Pancreas (tissue), 10 donors: ENCODE results near the gene DACT3. TPM values are rescaled to one million over a fixed set of nuclear protein-coding genes. Genes with fewer than 3 reads are reported as not detected.

ENCODE experiments used
- ATAC-seq, 4 donors: fragments of 200-7000 bp; cut with Tn5 transposase; one replicate each; pipeline versions ENCODE4 v1.8.0 to v1.9.1; 2020; ENCODE audit warnings: mild to moderate bottlenecking in 4 of 4, moderate library complexity in 4 of 4
- DNase-seq, 6 donors: peaks; one replicate each; pipeline ENCODE4 v3.0.0-alpha.2; 2020
- FAIRE-seq: peaks from 2 replicates; lab custom pipeline; 2012; peaks lifted over from hg19 to GRCh38; lab: Jason Lieb, UNC
- H3K27ac ChIP-seq, 4 donors: fragments of 200-600 bp; sonication (generic); 1 replicate in 3 of 4; 2 replicates in 1 of 4; pipeline versions ENCODE4 v1.5.0 to v1.8.0; 2020
- H3K27me3 ChIP-seq, 4 donors: fragments of 200-600 bp; one replicate each; pipeline ENCODE4 v1.8.0; 2021
- H3K36me3 ChIP-seq, 3 donors: fragments of 200-600 bp; sonication (generic) in 1 of 3; one replicate each; pipeline versions ENCODE4 v1.5.0 to v1.8.0; 2020 to 2021
- H3K4me1 ChIP-seq, 3 donors: fragments of 200-600 bp; one replicate each; pipeline ENCODE4 v1.8.0; 2021
- H3K4me3 ChIP-seq, 4 donors: fragments of 200-600 bp; sonication (generic) in 2 of 4; one replicate each; pipeline versions ENCODE4 v1.5.0 to v1.8.0; 2020 to 2021
- H3K9me3 ChIP-seq, 4 donors: fragments of 200-600 bp; one replicate each; pipeline ENCODE4 v1.8.0; 2021
- CTCF ChIP-seq, 4 donors: fragments of 200-600 bp; sonication (generic) in 3 of 4; IDR thresholded peaks; one replicate each; pipeline versions ENCODE4 v1.5.0 to v1.8.0; 2021; ENCODE audit warnings: antibody characterized with exemption in 4 of 4
- WGBS, 2 donors: extraction: QIAGEN DNeasy Blood & Tissue Kit; methylation state at CpG; one replicate each; pipeline ENCODE4 v1.1.7; 2013; 5-methylcytosine and 5-hydroxymethylcytosine counted together
- intact Hi-C, 3 donors: fragments of 100-400 bp; cut with DNase I; formaldehyde crosslinking; loops; one replicate each; pipeline versions ENCODE4 v1.11.1 to v1.14.2; 2022
- polyA plus RNA-seq, 2 donors: library from polyadenylated mRNA; stranded (reverse); fragments of 200-250 nt; gene quantifications; one replicate each; pipeline ENCODE4 v1.2.3, GENCODE V29; 2013
- total RNA-seq, 6 donors: library from RNA; stranded (reverse); fragmentation: NEBNext Ultra II Directional in 4 of 6; extraction: Animal tissue kit (Norgen Biotek cat#: 25700) in 4 of 6; gene quantifications; one replicate each; pipeline versions ENCODE4 v1.2.1 to v1.2.4, GENCODE V29; 2021 to 2023
- donor health status: healthy with polysubstance abuse.
- donor health status: DM: no; HTN: no; CAD: no; lungs with moderate emphysema.
- donor health status: DM: no; HTN: no; CAD: no.
- donor health status: control.
- donor health status: control.
- donor health status: Bipolar disorder and iron deficiency.
- donor health status: DM: yes; HTN: yes; CAD: no.
- donor health status: DM: no; HTN: no; CAD: no.
- donor health status: DM: no; HTN: no; CAD: no.
- donor health status: DM: yes; HTN: yes; CAD: no.

DACT3 gene
- total and polyA plus RNA-seq, 8 donors = 0.24 to 1.7 (median 0.71) TPM

GRCh38 chr19:46670813-46671212 is 9.8 kb upstream of the DACT3 start:
- no peak overlapping the region for H3K4me3 ChIP-seq
- H3K36me3 ChIP-seq = peaks cover 0 to 7% (median 4%) of the 10 kb centered on the region in 3 donors
- ATAC-seq = no peak
- TF ChIP-seq CTCF (IDR thresholded peaks at IDR 0.05) = no peak
- no peak for FAIRE-seq
- H3K27me3 ChIP-seq = no peaks in the 10 kb centered on the region
- intact Hi-C loops = no loop called here
- no peaks in the 10 kb centered on the region for H3K4me1 ChIP-seq
- no peaks in the 10 kb centered on the region for H3K9me3 ChIP-seq
- no peak for DNase-seq
- no peak overlapping the region for H3K27ac ChIP-seq

GRCh38 chr19:46668662-46669061 is 7.7 kb upstream of the DACT3 start:
- Histone ChIP-seq H3K9me3 (no peaks in the 10 kb centered on the region), H3K4me3 (no peak overlapping the region), H3K27me3 (no peaks in the 10 kb centered on the region), H3K27ac (no peak overlapping the region), H3K4me1 (no peaks in the 10 kb centered on the region), H3K36me3 (no peaks in the 10 kb centered on the region)
- FAIRE-seq (no peak), DNase-seq (no peak), ATAC-seq (no peak)
- TF ChIP-seq CTCF (IDR thresholded peaks at IDR 0.05) = no peak
- WGBS, 2 donors = 88 to 90% methylated on average over 3 of the region's 3 CpGs
- intact Hi-C loops = loop anchor here in 1 of 3 donors (10.0 kb wide), 1 partner anchor 144 kb away; no protein-coding TSS in a partner anchor

- Histone ChIP-seq H3K4me3 (no peak overlapping the region), H3K4me1 (peaks cover 5 to 9% (median 7%) of the 10 kb centered on the region in 3 donors), H3K36me3 (no peaks in the 10 kb centered on the region), H3K27ac (no peak overlapping the region), H3K9me3 (no peaks in the 10 kb centered on the region), H3K27me3 (peaks cover 0 to under 1% (median 0%) of the 10 kb centered on the region in 4 donors)
- DNase-seq (no peak), ATAC-seq (no peak), FAIRE-seq (no peak)
- no peak for TF ChIP-seq CTCF (IDR thresholded peaks at IDR 0.05)
- intact Hi-C loops = loop anchor here in 1 of 3 donors (10.0 kb wide), 1 partner anchor 140 kb away; no protein-coding TSS in a partner anchor
- 72 to 75% methylated on average over 8 of the region's 8 CpGs for WGBS, 2 donors
These were observed 4.1 kb upstream of the DACT3 start for GRCh38 chr19:46665072-46665471.

- H3K36me3 ChIP-seq = no peaks in the 10 kb centered on the region
- peaks cover 5 to 13% (median 10%) of the 10 kb centered on the region in 3 donors for H3K4me1 ChIP-seq
- TF ChIP-seq CTCF (IDR thresholded peaks at IDR 0.05) = peak; percentile 55 to 78 (median 76)
- peaks cover 0 to 8% (median 0%) of the 10 kb centered on the region in 4 donors for H3K27me3 ChIP-seq
- peak overlapping the region in 2 of 4 donors; percentile 10 to 39 for H3K4me3 ChIP-seq
- WGBS, 2 donors = 2 to 3% methylated on average over 19 of the region's 19 CpGs
- DNase-seq = peak; percentile 78 to 92 (median 80)
- no peaks in the 10 kb centered on the region for H3K9me3 ChIP-seq
- no peak for FAIRE-seq
- ATAC-seq = peak; percentile 73 to 90 (median 82)
- peak overlapping the region in 2 of 4 donors; percentile 56 to 59 for H3K27ac ChIP-seq
- intact Hi-C loops = loop anchor here in 2 of 3 donors (5.0 to 10.0 kb wide), 2 partner anchors 50 to 137 kb away; no protein-coding TSS in a partner anchor
These were observed 982 bp upstream of the DACT3 start for GRCh38 chr19:46661735-46662592.
